SK-N-SH (cell line): ENCODE results near the gene ITPA. TPM values are rescaled to one million over a fixed set of nuclear protein-coding genes. Genes with fewer than 3 reads are reported as not detected.

Source experiments
- CTCF ChIA-PET: fragments of 300-600, 350-600 bp; formaldehyde crosslinking; extraction: SDS; loops from one replicate; lab custom pipeline; 2021; lab: Yijun Ruan, JAX
- POLR2A ChIA-PET: fragments of 350-600 bp; sonication (Branson Sonifier 250); formaldehyde crosslinking; extraction: SDS; loops from one replicate; lab custom pipeline; 2020; ENCODE audit warnings: antibody characterized with exemption, inconsistent platforms; lab: Yijun Ruan, JAX
- DNase-seq: peaks from one replicate; pipeline ENCODE4 v3.0.0; 2012
- H2AFZ ChIP-seq: fragments of 200-600 bp; sonication (generic); 2 replicates; pipeline ENCODE4 v1.8.1; 2016; ENCODE audit warnings: antibody characterized with exemption, mild to moderate bottlenecking, low read depth
- H3F3A ChIP-seq: fragments of 200-600 bp; sonication (generic); replicated peaks from 2 replicates; pipeline ENCODE3; 2016; ENCODE audit warnings: antibody characterized with exemption, mild to moderate bottlenecking; ENCODE audit not compliant: insufficient read depth
- H3K27ac ChIP-seq, 2 experiments: fragments of 200-500 bp in 1 of 2; fragments of 200-600 bp in 1 of 2; sonication (Bioruptor generic) in 1 of 2; sonication (generic), shearing (Covaris generic) in 1 of 2; 2 replicates each; pipeline versions ENCODE4 v1.5.1 to v1.6.1; 2014 to 2016; ENCODE audit warnings: low read depth in 2 of 2, inconsistent platforms in 1 of 2, low read length in 1 of 2, mild to moderate bottlenecking in 1 of 2, mixed read lengths in 1 of 2
- H3K27me3 ChIP-seq: fragments of 200-600 bp; sonication (generic), shearing (Covaris generic); 2 replicates; pipeline ENCODE4 v1.6.1; 2016; ENCODE audit warnings: mixed run types; ENCODE audit not compliant: insufficient read depth
- H3K36me3 ChIP-seq, 2 experiments: fragments of 200-500 bp in 1 of 2; fragments of 200-600 bp in 1 of 2; sonication (Bioruptor generic) in 1 of 2; sonication (generic) in 1 of 2; replicated peaks in 1 of 2; 2 replicates each; pipeline versions ENCODE3 to v1.5.1; 2014 to 2016; ENCODE audit warnings: low read length in 1 of 2, mild to moderate bottlenecking in 1 of 2; ENCODE audit not compliant: insufficient read depth in 2 of 2, control insufficient read depth in 1 of 2
- H3K4me1 ChIP-seq, 2 experiments: fragments of 200-500 bp in 1 of 2; fragments of 200-600 bp in 1 of 2; sonication (Bioruptor generic) in 1 of 2; sonication (generic), shearing (Covaris generic) in 1 of 2; 2 replicates each; pipeline versions ENCODE4 v1.5.1 to v1.6.1; 2014 to 2016; ENCODE audit warnings: low read depth in 1 of 2, low read length in 1 of 2, mixed run types in 1 of 2; ENCODE audit not compliant: insufficient read depth in 2 of 2, control insufficient read depth in 1 of 2
- H3K4me2 ChIP-seq: fragments of 200-600 bp; sonication (generic), shearing (Covaris generic); 2 replicates; pipeline ENCODE4 v1.6.1; 2017; ENCODE audit warnings: mixed run types
- H3K4me3 ChIP-seq, 2 experiments: fragments of 200-500 bp in 1 of 2; fragments of 200-600 bp in 1 of 2; sonication (Bioruptor generic) in 1 of 2; sonication (generic), shearing (Covaris generic) in 1 of 2; 2 replicates each; pipeline versions ENCODE4 v1.5.1 to v1.8.1; 2014 to 2016; ENCODE audit warnings: low read depth in 2 of 2, inconsistent platforms in 1 of 2, low read length in 1 of 2, mild to moderate bottlenecking in 1 of 2, mixed read lengths in 1 of 2, moderate library complexity in 1 of 2
- H3K79me2 ChIP-seq: fragments of 200-600 bp; sonication (generic); 2 replicates; pipeline ENCODE4 v1.8.1; 2017; ENCODE audit warnings: mild to moderate bottlenecking; ENCODE audit not compliant: insufficient read depth
- H3K9ac ChIP-seq: fragments of 200-600 bp; sonication (generic); 2 replicates; pipeline ENCODE4 v1.6.1; 2017; ENCODE audit warnings: mixed run types
- H3K9me2 ChIP-seq: fragments of 200-600 bp; sonication (generic); 2 replicates; pipeline ENCODE4 v1.6.1; 2017; ENCODE audit warnings: mixed run types
- H3K9me3 ChIP-seq: fragments of 200-600 bp; sonication (generic); 2 replicates; pipeline ENCODE4 v1.6.1; 2017; ENCODE audit warnings: mixed run types, mild to moderate bottlenecking, moderate library complexity
- H4K20me1 ChIP-seq: fragments of 200-600 bp; sonication (generic); 2 replicates; pipeline ENCODE4 v1.6.1; 2017; ENCODE audit warnings: mild to moderate bottlenecking, mixed run types; ENCODE audit not compliant: insufficient read depth
- CTCF ChIP-seq: fragments of 200-600 bp; sonication (generic); IDR thresholded peaks from 2 replicates; pipeline ENCODE4 v1.6.1; 2017; ENCODE audit warnings: antibody characterized with exemption, mild to moderate bottlenecking, moderate library complexity
- EP300 ChIP-seq, 2 experiments: IDR thresholded peaks; 2 replicates each; pipeline versions ENCODE4 v1.4.0 to v1.6.1; 2012; ENCODE audit warnings: borderline replicate concordance in 1 of 2, low read depth in 1 of 2, low read length in 1 of 2
- MAX ChIP-seq: IDR thresholded peaks from 2 replicates; pipeline ENCODE4 v1.4.0; 2012; ENCODE audit warnings: low read depth
- POLR2AphosphoS5 ChIP-seq: IDR thresholded peaks from 2 replicates; pipeline ENCODE4 v1.6.1; 2012; ENCODE audit warnings: low read depth, low read length
- RCOR1 ChIP-seq: fragments of 150-350 bp; IDR thresholded peaks from 2 replicates; pipeline ENCODE4 v1.6.1; 2017; ENCODE audit warnings: antibody characterized with exemption, low read length
- REST ChIP-seq: IDR thresholded peaks from 2 replicates; pipeline ENCODE4 v1.6.1; 2012; ENCODE audit warnings: mild to moderate bottlenecking, low read depth, low read length, moderate library complexity
- RFX5 ChIP-seq: IDR thresholded peaks from 2 replicates; pipeline ENCODE4 v1.6.1; 2012; ENCODE audit warnings: mild to moderate bottlenecking, improper control_type of control experiment, low read length
- SIN3A ChIP-seq: IDR thresholded peaks from 2 replicates; pipeline ENCODE4 v1.6.1; 2012; ENCODE audit warnings: low read depth, mild to moderate bottlenecking, low read length, moderate library complexity, borderline replicate concordance
- SMC3 ChIP-seq: IDR thresholded peaks from 2 replicates; pipeline ENCODE4 v1.6.1; 2012; ENCODE audit warnings: low read depth, low read length, improper control_type of control experiment
- TAF1 ChIP-seq: IDR thresholded peaks from 2 replicates; pipeline ENCODE4 v1.6.1; 2012; ENCODE audit warnings: low read depth, mild to moderate bottlenecking, low read length, moderate library complexity, borderline replicate concordance
- YY1 ChIP-seq: IDR thresholded peaks from 2 replicates; pipeline ENCODE4 v1.4.0; 2012; ENCODE audit warnings: low read depth, mild to moderate bottlenecking
- WGBS: methylation state at CpG from one replicate; pipeline ENCODE4 v1.1.6; 2017; ENCODE audit warnings: low lambda C conversion rate; 5-methylcytosine and 5-hydroxymethylcytosine counted together
- polyA plus RNA-seq, 3 experiments: library from polyadenylated mRNA; depleted of rRNA; stranded (reverse); fragments of >200 nt; gene quantifications; 2 replicates each; pipeline ENCODE4 v1.2.3, GENCODE V29; 2012

Gene ITPA
- polyA plus RNA-seq, 1 of the 3 experiments (the other 2 are of a cell fraction) = 66.7 TPM

GRCh38 chr20:3243718-3244358 lies 34.5 kb downstream of the ITPA start:
- H3K79me2 ChIP-seq = no peaks in the 10 kb centered on the region
- H4K20me1 ChIP-seq = no peaks in the 10 kb centered on the region
- H3K27ac ChIP-seq = no peak overlapping the region
- ChIA-PET CTCF (interaction anchor here (0.6 to 0.8 kb wide), 2 partner anchors 25 to 73 kb away, joined by 3 read pairs; no protein-coding TSS in a partner anchor), POLR2A (no interaction called here)
- H3K9ac ChIP-seq = no peak overlapping the region
- H3K9me2 ChIP-seq = no peaks in the 10 kb centered on the region
- no peaks in the 10 kb centered on the region for H3F3A ChIP-seq
- no peak overlapping the region for H3K4me3 ChIP-seq
- H3K4me2 ChIP-seq = no peak overlapping the region
- no peak overlapping the region for H2AFZ ChIP-seq
- H3K9me3 ChIP-seq = no peaks in the 10 kb centered on the region
- H3K36me3 ChIP-seq = no peaks in the 10 kb centered on the region
- peaks cover 0 to 2% of the 10 kb centered on the region in 2 experiments; a peak in 1 of 4 replicates for H3K4me1 ChIP-seq
- peaks cover 1% of the 10 kb centered on the region; the same call in 1 of the 2 replicates for H3K27me3 ChIP-seq
- TF ChIP-seq MAX = no peak
- WGBS = 87% methylated on average over 11 of the region's 11 CpGs
- DNase-seq = no peak

- no peak overlapping the region for H3K4me3 ChIP-seq
- no peak overlapping the region for H3K4me2 ChIP-seq
- CTCF ChIA-PET = no interaction called here
- H3K9ac ChIP-seq = no peak overlapping the region
- no peak overlapping the region for H3K27ac ChIP-seq
- no peak overlapping the region for H2AFZ ChIP-seq
- H3K27me3 ChIP-seq = no peaks in the 10 kb centered on the region
- no peaks in the 10 kb centered on the region for H3F3A ChIP-seq
- no peaks in the 10 kb centered on the region for H3K36me3 ChIP-seq
- no peaks in the 10 kb centered on the region for H3K9me2 ChIP-seq
- no peaks in the 10 kb centered on the region for H4K20me1 ChIP-seq
- no peak for DNase-seq
- H3K9me3 ChIP-seq = no peaks in the 10 kb centered on the region
- peaks cover 0 to 2% of the 10 kb centered on the region in 2 experiments; a peak in 1 of 4 replicates for H3K4me1 ChIP-seq
- POLR2A ChIA-PET = no interaction called here
- WGBS = 73% methylated on average over 1 of the region's 1 CpG
- TF ChIP-seq CTCF (no peak), EP300 (IDR thresholded peaks at IDR 0.05; ENCODE audit: borderline replicate concordance in 1 of 2, low read depth in 1 of 2, low read length in 1 of 2) (no peak)
- H3K79me2 ChIP-seq = no peaks in the 10 kb centered on the region
Observed at GRCh38 chr20:3244613-3245012, 35.3 kb downstream of the ITPA start.

- no peaks in the 10 kb centered on the region for H3K79me2 ChIP-seq
- H4K20me1 ChIP-seq = no peaks in the 10 kb centered on the region
- no peaks in the 10 kb centered on the region for H3K4me1 ChIP-seq
- WGBS = 60% methylated on average over 2 of the region's 2 CpGs
- H3F3A ChIP-seq = no peaks in the 10 kb centered on the region
- no peak overlapping the region for H3K4me2 ChIP-seq
- no peaks in the 10 kb centered on the region for H3K27me3 ChIP-seq
- H3K4me3 ChIP-seq = no peak overlapping the region
- H2AFZ ChIP-seq = no peak overlapping the region
- no peak for DNase-seq
- H3K9me2 ChIP-seq = no peaks in the 10 kb centered on the region
- no peak overlapping the region for H3K9ac ChIP-seq
- H3K27ac ChIP-seq = no peak overlapping the region
- H3K9me3 ChIP-seq = no peaks in the 10 kb centered on the region
- ChIA-PET POLR2A (no interaction called here), CTCF (interaction anchor here (0.8 kb wide), 1 partner anchor 32 kb away, joined by 3 read pairs; no protein-coding TSS in a partner anchor)
- peaks cover 0 to 2% of the 10 kb centered on the region in 2 experiments for H3K36me3 ChIP-seq
- TF ChIP-seq REST (no peak), MAX (no peak), TAF1 (no peak), RFX5 (no peak), RCOR1 (no peak), POLR2AphosphoS5 (no peak), SIN3A (no peak), YY1 (no peak), CTCF (no peak), SMC3 (no peak)
Observed at GRCh38 chr20:3245156-3245555, 35.9 kb downstream of the ITPA start.
